HG03280 (cell line): ENCODE data around the gene GMCL2.
A peak's percentile ranks its signal among the peaks of the same experiment; 100 is the strongest.
"Not testable (repeated sequence)": the region's sequence is repeated elsewhere in the genome, so short reads cannot be mapped to it uniquely, and the experiment has no call there.

Experiments
- ATAC-seq: cut with Tn5 transposase; IDR thresholded peaks from one replicate; pipeline ENCODE4 v1.9.1; 2021; ENCODE audit warnings: mild to moderate bottlenecking, moderate library complexity; ENCODE audit not compliant: unreplicated experiment

The GMCL2 gene, protein sequence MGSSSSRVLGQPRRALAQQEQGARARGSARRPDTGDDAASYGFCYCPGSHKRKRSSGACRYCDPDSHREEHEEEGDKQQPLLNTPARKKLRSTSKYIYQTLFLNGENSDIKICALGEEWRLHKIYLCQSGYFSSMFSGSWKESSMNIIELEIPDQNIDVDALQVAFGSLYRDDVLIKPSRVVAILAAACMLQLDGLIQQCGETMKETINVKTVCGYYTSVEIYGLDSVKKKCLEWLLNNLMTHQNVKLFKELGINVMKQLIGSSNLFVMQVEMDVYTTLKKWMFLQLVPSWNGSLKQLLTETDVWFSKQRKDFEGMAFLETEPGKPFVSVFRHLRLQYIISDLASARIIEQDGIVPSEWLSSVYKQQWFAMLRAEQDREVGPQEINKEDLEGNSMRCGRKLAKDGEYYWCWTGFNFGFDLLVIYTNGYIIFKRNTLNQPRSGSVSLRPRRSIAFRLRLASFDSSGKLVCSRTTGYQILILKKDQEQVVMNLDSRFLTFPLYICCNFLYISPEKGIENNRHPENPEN

DNA sequence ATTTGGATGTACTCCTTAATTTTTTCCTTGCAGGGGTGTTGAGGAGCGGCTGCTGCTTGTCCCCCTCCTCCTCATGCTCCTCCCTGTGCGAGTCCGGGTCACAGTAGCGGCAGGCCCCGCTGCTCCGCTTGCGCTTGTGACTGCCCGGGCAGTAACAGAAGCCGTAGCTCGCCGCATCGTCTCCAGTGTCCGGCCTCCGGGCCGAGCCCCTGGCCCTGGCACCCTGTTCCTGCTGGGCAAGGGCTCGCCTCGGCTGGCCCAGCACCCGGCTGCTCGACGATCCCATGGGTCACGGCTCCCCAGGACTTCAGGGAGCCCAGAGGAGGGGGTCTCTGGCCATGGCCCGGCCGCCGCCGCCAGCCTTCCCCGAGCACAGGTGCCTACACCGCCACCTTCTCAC is at the start of gene GMCL2:
Gene GMCL2 (minus strand): TSS at position 358 of the 400 bp plus-strand sequence. CDS start 72 bp downstream, at position 286.
- ATAC-seq, result no peak

DNA sequence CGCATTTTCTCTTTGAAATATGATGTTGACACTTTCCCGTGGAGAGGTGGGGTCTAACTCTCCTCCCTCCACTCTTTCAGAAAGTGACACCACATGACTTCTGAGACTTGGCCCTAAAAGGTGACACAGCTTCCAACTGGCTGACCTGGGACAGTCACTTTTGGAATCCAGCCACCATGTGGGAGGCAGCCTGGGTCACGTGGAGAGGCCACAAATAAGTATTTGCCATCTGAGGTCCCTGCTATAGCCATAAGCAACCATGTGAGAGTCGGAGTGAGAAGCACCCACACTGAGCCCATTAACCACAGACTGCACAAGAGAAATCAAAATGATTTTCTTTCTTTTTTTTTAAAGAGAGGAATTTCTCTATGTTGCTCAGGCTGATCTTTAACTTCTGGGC is 49.5 kb upstream of the GMCL2 start:
- no peak for ATAC-seq

DNA sequence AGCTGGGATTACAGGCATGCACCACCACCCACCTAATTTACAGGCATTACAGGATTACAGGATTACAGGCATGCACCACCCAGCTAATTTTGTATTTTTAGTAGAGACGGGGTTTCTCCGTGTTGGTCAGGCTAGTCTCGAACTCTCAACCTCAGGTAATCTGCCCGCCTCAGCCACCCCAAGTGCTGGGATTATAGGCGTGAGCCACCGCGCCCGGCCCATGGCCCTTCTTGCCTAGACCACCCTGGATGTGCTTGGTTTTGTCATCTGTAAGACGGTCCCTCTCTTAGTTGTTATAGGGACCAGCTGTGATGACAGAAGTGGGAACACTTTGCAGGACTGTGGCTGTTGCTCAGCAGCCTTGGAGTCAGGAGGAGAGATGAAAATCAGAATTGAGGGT is 49.0 kb upstream of the GMCL2 start:
- no peak for ATAC-seq

DNA sequence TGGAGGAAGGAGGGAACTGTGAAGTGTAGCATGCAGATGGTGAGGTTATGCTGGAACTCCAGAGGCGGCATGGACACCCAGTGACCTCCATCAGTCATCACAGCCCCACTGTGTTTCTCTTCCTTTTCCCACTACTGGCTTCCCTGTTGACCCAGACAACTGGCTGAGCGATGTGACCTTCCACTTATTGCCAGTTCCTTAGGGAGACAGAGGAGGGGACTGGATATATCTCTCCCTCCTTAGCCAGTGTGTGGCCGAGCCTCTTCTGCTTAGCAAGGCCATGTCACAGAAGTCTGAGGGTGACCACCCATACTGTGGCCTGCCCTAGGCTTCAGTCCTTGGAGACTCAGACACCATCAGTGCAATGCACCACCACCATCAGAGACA is 48.4 kb upstream of the GMCL2 start:
- ATAC-seq, result no peak

DNA sequence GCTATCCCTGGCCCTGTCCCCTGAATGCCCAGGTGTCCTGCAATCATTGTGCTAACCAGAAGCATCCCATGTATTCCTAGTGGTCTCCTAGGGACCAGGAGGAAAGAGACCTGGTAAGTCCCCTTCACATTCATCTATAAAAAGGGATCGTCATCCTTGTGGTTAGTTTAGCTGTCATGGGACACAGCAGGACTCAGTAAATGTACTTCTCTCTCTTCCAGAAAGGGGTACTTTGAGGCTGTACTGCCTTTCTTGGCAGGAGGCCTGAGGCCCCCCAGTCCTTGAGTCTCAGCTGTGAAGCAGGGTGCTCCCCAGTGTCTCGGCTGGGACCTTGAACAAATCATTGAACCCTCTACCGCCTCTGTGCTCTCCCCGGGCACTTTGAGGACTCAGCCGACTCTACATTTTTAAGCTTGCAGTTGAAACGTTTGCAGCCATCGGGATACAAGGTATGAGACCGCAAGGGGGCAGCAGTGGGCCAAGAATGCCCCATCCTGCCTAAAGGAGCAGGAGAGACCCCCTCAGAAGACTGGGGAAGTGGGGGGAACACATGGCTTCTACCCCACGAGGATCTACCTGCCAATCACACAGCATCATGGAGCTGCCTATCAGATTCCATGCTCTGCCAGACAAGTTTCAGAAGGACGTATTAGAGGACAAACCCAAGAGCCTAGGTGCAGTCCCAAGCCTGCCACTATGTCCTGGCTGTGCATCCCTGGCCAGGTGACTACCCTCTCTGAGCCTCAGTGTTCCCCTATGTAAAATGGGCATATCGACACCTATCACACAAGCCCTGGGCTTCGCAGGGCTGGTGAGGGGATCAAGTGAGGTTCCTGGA is 47.8 kb upstream of the GMCL2 start:
- no peak for ATAC-seq

DNA sequence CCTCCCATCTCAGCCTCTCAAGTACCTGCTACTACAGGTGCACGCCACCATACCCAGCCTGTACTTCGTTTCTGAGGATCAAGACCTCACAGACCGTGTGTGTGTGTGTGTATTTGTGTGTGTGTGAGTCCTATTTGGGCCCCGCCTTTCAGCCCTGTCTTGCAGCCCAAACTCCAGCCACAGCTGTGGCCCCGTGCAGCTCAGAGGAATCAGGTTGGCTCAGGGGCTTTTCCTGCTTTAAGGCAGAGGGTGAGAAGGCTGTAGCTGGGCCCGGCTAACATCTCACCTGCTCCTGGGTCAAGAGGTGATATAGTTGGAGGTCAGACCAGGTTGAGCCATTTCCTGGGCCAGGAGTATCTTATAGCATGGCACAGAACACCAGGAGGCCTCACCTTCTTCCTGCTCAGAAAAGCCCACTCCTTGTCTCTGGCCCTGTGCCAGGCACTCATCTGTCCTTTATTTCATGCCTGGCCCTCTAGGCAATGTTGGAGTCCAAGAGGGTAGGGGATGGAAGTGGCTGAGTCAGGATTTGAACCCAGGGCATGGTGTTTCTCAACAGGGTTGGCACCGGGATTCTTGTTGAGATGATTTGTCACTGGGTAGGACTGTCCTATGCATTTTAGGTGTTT is 47.1 kb upstream of the GMCL2 start:
- ATAC-seq, result no peak

DNA sequence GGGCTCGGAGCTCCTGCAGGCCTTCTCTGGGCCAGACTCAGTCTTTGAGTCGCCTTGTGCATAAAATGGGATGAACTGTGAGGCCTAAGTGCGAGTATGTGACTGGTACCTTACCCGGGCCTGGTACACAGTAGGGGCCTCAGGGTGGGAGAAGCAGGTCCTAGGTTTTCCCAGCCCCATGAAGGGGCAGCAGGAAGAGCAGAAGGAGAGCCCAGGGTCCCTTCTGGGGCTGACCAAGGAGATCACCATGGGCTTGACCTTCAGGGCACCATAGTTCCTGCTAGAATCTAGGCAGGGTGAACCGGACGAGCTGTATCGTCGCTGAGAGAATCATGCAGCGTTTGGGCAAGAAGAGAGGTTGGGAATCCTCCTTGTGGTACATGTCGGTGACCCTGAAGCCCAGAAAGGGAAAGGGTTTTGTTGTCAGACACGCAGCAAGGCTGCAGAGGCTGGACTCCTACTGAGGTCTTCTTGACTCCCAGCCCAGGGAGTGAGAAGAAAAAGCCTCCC is 45.8 kb upstream of the GMCL2 start:
- no peak for ATAC-seq

DNA sequence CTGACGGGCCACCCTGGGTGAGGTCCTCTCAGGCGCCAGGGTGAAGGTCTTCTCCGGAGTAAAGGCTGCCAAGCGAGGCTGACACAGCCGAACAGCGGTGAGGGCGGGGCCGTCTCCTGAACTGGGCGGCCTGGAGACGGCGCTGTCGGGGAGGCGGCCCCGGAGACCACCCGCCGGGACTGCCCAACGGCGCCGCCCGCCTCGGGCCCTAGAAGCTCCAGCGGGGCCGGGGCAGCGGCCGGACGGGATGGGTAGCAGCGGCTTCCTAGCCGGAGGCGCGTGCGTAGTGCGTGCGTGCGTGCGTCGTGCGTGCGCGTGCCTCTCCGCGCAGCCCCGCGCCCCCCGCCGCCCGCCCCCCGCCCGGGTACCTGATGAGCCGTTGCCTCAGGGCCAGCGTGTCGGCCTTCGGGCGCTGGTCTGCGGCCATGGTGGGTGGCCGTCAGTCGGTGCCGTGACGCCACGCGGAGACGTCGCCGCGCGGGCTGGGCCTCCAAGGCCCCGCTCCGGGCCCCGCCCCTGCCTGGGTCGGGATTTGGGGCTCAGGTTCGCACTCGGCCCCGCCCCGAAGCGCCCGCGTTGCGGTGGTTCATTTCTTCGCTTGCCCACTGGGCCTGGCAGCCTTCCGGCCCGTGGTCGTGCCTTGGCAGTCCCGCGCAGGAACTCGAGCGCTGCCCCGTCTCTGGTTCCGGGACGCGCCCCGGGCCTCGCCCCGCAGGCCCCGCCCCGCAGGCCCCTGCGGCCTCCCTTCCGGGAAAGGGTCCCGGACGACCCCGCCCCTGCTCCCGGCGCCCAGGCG is 45.2 kb upstream of the GMCL2 start, which contains the start of gene PHYKPL:
Gene PHYKPL (minus strand): TSS at position 679 of the 796 bp plus-strand sequence. CDS start 252 bp downstream, at position 427.
- peak; percentile 64 for ATAC-seq

DNA sequence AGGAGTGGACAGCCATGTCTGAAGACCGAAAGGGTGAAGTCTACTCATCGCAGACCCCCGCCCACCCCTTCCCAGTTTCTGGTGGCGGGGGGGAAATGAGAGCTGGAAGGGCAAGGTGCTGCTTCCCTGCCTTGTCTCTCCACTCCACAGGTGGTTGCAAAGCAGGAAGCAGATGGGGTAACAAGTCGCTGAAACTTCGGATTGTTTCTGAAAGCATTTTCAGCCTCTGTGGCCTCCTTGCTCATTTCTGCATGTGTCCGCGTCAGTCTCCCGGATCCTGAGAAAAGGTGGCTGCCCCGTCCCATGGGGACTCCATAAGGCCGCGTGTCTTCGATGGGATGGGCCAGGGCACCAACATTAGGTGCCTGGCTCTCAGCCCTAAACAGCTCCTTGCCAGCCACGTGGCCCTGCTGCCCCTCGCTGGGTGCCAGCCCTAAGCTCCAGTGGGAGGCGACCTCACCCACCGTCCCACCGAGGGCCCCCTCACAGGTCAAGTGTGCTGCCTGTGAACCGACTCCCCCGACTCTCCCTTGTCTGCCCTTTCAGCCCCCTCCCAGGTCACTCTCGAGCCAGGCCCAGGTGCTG is 44.5 kb upstream of the GMCL2 start:
- peak; percentile 1 for ATAC-seq

DNA sequence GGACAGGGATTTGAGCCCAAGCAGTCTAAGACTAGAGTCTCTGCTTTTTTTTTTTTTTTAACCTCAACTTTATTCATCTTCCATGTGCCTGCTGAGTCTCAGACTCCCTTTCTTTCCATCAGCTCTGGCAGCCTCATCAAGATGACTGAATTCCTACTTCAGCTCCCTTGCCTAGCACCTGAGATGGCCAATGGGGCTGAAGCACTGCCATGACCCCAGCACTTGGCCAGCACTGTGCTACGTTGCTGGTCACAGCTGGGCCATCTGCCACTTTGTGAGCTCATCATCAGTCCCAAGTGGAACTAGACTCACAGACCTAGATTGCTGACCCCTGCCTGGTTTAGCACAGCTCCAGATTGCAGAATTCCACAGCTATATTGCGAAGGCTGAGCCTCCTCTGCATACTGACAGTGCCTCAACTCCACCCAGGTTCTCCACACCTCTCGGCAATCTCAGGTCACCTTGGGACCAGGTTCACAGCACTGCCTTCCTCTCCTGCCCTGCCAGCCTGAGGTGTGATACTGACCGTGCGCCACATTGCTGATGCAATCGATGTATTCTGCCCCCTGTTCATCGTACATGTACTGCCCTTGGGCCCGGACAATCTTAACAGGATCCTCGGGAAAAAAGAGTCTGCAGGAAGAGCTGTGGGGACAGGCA is 43.8 kb upstream of the GMCL2 start:
- ATAC-seq, result no peak

DNA sequence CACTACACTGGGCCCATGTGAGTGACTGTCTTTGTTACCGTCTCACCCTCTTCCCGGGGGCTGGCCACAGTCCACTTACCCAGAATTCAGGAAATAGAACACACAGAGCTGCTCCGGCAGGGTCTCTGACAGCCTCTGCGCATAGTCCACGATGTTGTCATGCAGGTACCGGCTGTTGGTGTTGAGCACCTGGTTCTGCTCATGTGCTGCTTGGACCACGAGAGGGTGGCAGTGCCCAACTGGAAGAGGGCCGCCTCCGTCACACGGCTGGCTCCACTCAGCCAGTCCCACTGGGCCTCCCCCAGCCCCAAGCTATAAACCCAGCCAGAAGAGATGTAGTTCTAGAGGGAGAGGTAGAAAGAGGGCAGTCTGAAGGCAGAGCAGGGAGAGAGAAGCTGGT is 42.7 kb upstream of the GMCL2 start:
- no peak for ATAC-seq

DNA sequence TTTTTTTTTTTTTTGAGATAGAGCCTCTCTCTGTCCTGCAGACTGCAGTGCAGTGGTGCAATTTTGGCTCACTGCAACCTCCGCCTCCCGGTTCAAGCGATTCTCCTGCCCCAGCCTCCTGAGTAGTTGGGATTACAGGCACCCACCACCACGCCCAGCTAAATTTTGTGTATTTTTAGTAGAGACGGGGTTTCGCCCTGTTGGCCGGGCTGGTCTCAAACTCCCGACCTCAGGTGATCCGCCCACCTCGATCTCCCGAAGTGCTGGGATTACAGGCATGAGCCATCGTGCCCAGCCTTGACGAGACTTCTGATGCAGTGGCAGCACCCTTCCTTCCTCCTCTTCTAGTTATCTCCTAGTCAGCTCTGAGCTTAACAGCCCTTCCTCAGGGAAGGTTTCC is 41.9 kb upstream of the GMCL2 start:
- not testable (repeated sequence) for ATAC-seq

DNA sequence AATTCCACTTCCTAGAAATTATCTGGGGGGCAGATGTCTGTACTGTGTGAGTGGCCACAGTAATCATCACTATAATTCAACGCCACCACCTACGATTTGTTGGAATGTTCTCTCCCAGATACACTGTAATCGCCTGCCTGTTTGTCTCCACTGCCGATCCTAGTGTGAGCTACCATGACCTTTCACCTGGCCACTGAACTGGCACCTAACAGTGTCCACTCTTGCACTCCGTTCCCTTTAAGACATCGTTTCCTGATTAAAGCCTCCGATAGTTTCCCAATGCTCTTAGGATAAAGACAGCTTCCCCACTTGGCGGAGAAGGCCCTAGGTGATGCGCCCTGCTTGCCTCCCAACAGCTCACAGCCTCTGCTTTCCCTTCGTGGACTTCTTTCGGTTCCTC is 41.4 kb upstream of the GMCL2 start:
- no peak for ATAC-seq

DNA sequence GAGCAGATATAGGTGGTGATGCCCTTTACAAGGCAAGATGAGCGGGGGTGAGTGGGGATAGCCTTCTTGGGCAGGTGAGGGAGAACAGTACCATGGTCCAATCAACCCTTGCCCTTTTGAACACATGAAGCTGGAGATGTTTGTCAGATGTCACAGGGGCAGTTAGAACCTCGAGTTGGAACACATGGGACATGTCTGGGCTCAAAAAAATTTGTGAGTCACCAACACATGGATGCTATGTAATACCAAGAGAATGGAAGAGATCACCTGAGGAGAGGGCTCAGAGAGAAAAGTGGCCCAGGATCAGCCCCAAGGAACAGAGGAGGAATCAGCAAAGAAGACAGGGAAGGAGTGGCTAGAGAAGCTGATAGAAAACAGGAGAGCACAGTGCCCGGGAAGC is 40.8 kb upstream of the GMCL2 start:
- no peak for ATAC-seq

DNA sequence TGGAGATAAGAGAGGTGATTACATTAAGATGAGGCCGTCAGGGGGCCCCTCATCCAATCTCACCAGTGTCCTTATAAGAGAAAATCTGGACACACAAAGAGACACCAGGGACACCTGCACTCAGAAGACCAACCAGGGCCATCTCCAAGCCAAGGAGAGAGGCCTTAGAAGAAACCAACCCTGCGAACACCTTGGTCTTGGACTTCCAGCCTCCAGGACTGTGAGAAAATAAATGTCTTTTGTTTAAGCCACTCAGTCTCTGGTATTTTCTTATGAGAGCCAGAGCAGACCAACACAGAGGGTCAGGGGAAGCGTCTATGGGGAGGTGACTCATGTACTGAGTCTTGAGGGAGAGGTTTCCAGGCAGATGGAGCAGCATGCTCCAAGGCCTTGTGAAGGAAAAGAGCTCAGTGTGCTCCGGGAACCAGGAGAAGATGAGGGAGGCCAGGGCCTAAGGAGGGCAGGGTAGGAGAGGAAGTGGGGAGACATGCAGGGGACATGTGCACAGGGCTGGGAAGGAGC is 40.0 kb upstream of the GMCL2 start:
- no peak for ATAC-seq

DNA sequence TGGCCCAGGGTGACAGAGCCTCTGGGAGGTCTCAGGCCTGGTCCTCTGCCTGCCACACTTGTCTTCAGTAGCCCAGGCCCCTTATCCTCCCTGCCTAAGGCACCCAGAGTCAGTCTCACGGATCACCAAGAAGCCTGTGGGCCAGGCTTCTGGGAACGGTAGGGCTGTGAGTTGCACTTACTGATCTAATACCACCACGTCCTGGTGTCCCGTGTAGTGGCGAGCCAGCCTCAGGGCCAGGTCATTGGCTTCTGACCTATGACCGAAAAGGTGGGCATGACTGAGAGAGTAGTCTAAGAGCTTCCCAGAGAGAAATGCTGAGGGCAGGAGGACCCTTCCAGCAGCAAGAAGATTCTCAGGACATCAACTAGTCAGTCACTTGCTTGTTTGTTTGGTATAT is 38.0 kb upstream of the GMCL2 start:
- no peak for ATAC-seq

DNA sequence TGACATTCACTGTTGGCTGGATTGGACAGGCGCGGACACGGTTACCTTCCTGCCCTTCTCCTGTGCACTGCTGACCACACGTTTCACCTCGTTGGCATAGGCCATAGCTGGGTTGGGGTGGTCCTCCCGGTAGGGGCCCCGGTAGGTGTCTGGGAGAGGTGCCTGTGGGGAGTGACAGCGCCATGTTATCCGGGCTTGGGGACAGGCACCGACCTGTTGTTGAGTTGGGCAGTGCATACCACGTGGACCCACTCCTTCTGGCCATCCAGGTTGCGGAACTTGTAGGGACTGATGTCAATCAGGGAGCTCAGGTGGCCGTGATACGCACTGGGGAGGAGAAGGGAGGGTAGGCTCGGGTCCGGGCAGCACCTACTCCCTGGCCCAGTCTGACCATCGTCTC is 37.2 kb upstream of the GMCL2 start:
- no peak for ATAC-seq

DNA sequence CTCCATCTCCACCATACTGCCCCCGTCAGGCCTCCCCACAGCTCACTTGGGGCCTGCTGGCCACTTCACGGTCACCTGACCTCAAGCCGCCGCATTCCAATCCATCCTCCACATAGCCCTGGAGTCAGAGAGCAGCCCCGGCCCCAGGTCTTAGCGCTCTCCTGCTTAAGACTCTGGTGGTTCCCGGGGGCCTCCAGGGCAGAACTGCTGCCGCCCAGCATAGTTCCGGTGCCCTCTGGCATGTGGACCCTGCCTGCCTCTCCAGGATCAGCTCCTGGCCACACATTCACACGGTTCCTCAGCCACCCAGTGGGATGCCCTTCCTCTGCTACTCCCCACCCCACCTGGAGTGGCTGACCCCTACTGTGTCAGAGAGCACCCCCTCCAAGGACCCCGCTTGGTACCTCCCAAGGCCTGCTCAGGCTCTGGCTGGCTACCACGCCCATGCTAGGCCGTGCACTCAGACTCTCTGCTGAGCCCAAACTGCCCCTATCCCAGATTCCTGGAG is 36.7 kb upstream of the GMCL2 start:
- no peak for ATAC-seq

DNA sequence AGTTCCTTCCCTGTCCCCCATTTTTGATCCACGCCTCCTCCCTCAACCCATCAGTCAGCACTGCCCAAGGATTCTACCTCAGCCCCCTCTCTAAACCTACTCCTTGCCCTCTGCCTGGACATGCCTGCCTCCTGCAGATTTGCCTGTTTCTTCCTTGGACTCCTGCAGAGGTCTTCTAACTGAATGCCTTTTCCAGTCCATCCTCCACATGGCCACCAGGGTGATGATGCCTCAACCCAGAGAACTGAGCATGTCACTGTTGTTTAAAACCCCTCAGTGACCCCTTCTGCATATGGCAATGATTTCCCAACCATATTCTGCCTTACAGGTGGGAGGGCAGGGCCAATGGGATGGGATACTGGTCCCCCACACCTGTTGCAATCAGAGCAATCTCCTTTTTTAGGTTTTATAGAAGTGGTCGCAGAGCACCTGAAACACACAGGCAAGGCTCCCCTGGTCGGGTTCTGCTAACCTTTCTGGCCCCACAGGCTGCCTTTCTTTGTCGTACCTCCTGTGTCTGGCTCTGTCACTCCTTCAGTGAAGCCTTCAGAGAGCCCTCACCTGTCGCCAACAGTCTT is 36.1 kb upstream of the GMCL2 start:
- ATAC-seq, result no peak
